ENCODE measurements around the gene NUP205.

NUP205 gene

GRCh38 chr7:135538376-135538775 is 19.3 kb upstream of the NUP205 start:
- no peak for DNase-seq (ENCODE audit: low read depth in 2 of 2)

- no peak for DNase-seq (ENCODE audit: low read depth in 2 of 2)
Observed at GRCh38 chr7:135539629-135540028, 18.1 kb upstream of the NUP205 start.

GRCh38 chr7:135541029-135541428 is 16.7 kb upstream of the NUP205 start:
- no peak for DNase-seq (ENCODE audit: low read depth in 2 of 2)

GRCh38 chr7:135550196-135550595 is 7.5 kb upstream of the NUP205 start:
- DNase-seq (ENCODE audit: low read depth in 2 of 2): no peak

GRCh38 chr7:135552148-135552547 is 5.6 kb upstream of the NUP205 start:
- DNase-seq (ENCODE audit: low read depth in 2 of 2): no peak

- no peak for DNase-seq (ENCODE audit: low read depth in 2 of 2)
Observed at GRCh38 chr7:135553346-135553745, 4.4 kb upstream of the NUP205 start.

- peak; percentile 39 to 45 for DNase-seq (ENCODE audit: low read depth in 2 of 2)
Observed at GRCh38 chr7:135558337-135558767, 635 bp downstream of the NUP205 start.

- DNase-seq (ENCODE audit: low read depth in 2 of 2): no peak
Observed at GRCh38 chr7:135558881-135559280, 1.2 kb downstream of the NUP205 start.

GRCh38 chr7:135560631-135561030 is 2.9 kb downstream of the NUP205 start:
- no peak for DNase-seq (ENCODE audit: low read depth in 2 of 2)

- DNase-seq (ENCODE audit: low read depth in 2 of 2): no peak
Observed at GRCh38 chr7:135562720-135563119, 5.0 kb downstream of the NUP205 start.

- no peak for DNase-seq (ENCODE audit: low read depth in 2 of 2)
Observed at GRCh38 chr7:135571834-135572233, 14.1 kb downstream of the NUP205 start.

GRCh38 chr7:135573541-135573940 is 15.8 kb downstream of the NUP205 start:
- no peak for DNase-seq (ENCODE audit: low read depth in 2 of 2)

GRCh38 chr7:135575296-135575695 is 17.6 kb downstream of the NUP205 start:
- no peak for DNase-seq (ENCODE audit: low read depth in 2 of 2)

GRCh38 chr7:135578569-135578968 is 20.9 kb downstream of the NUP205 start:
- no peak for DNase-seq (ENCODE audit: low read depth in 2 of 2)

GRCh38 chr7:135584362-135585353 is 26.9 kb downstream of the NUP205 start:
- DNase-seq (ENCODE audit: low read depth in 2 of 2): no peak

- DNase-seq (ENCODE audit: low read depth in 2 of 2): no peak
Observed at GRCh38 chr7:135597181-135597925, 39.6 kb downstream of the NUP205 start.

GRCh38 chr7:135597926-135598305 is 40.2 kb downstream of the NUP205 start:
- DNase-seq (ENCODE audit: low read depth in 2 of 2): no peak

GRCh38 chr7:135599471-135599870 is 41.8 kb downstream of the NUP205 start:
- no peak for DNase-seq (ENCODE audit: low read depth in 2 of 2)

GRCh38 chr7:135600226-135600625 is 42.5 kb downstream of the NUP205 start:
- no peak for DNase-seq (ENCODE audit: low read depth in 2 of 2)

GRCh38 chr7:135601182-135601581 is 43.5 kb downstream of the NUP205 start:
- DNase-seq (ENCODE audit: low read depth in 2 of 2): no peak

- no peak for DNase-seq (ENCODE audit: low read depth in 2 of 2)
Observed at GRCh38 chr7:135602304-135602703, 44.6 kb downstream of the NUP205 start.

- DNase-seq (ENCODE audit: low read depth in 2 of 2): no peak
Observed at GRCh38 chr7:135616136-135616535, 58.4 kb downstream of the NUP205 start.

GRCh38 chr7:135617781-135618180 is 60.1 kb downstream of the NUP205 start:
- no peak for DNase-seq (ENCODE audit: low read depth in 2 of 2)

Measured in stimulated activated CD4-positive, alpha-beta T cell treated with anti-CD3 and anti-CD28 coated beads, Interleukin-1b, Interleukin-23, amount 100 ng/mL, for 4 hours (primary cell).